ENCODE results near the gene ROPN1B. TPM values are rescaled to one million over a fixed set of nuclear protein-coding genes. Genes with fewer than 3 reads are reported as not detected.

ROPN1B gene
- total and polyA plus RNA-seq, 11 donors = 1.1 to 8.1 (median 2.0) TPM

DNA sequence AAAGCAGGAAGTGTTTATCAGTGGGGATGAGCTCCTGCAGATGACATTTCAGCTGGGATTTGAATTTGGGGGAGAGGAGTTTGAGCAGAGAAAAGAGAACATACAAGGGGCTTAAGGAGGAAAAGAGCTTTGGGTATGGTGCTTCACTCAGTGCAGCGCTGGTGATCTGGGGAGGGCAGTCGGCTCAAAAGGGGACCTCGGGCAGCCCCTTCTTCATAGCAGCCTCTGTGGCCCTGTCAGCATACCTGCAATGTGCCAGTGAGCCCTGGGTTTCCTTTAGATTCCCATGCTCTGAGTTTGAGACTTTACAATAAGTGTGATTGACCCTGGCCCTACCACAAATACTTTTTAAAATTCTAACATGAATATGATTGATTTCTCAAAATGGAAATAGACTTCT, 40.2 kb downstream of the ROPN1B start:
- Histone ChIP-seq H3K27me3 (no peaks in the 10 kb centered on the region), H3K27ac (no peak overlapping the region), H3K9me3 (no peaks in the 10 kb centered on the region), H3K4me3 (no peak overlapping the region), H3K4me1 (peaks cover 0 to 17% (median 0%) of the 10 kb centered on the region in 12 donors), H3K36me3 (peaks cover 0 to 78% (median 46%) of the 10 kb centered on the region in 9 donors)
- ATAC-seq (no peak), DNase-seq (no peak)
- WGBS, 4 donors = 89 to 96% (median 92%) methylated on average over 3 of the region's 3 CpGs
- intact Hi-C loops (cut with DNase I) = no loop called here
- TF ChIP-seq, protein P1, sequence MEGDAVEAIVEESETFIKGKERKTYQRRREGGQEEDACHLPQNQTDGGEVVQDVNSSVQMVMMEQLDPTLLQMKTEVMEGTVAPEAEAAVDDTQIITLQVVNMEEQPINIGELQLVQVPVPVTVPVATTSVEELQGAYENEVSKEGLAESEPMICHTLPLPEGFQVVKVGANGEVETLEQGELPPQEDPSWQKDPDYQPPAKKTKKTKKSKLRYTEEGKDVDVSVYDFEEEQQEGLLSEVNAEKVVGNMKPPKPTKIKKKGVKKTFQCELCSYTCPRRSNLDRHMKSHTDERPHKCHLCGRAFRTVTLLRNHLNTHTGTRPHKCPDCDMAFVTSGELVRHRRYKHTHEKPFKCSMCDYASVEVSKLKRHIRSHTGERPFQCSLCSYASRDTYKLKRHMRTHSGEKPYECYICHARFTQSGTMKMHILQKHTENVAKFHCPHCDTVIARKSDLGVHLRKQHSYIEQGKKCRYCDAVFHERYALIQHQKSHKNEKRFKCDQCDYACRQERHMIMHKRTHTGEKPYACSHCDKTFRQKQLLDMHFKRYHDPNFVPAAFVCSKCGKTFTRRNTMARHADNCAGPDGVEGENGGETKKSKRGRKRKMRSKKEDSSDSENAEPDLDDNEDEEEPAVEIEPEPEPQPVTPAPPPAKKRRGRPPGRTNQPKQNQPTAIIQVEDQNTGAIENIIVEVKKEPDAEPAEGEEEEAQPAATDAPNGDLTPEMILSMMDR (IDR thresholded peaks at IDR 0.05) = no peak
- TF ChIP-seq POLR2A (IDR thresholded peaks at IDR 0.05) = no peak

DNA sequence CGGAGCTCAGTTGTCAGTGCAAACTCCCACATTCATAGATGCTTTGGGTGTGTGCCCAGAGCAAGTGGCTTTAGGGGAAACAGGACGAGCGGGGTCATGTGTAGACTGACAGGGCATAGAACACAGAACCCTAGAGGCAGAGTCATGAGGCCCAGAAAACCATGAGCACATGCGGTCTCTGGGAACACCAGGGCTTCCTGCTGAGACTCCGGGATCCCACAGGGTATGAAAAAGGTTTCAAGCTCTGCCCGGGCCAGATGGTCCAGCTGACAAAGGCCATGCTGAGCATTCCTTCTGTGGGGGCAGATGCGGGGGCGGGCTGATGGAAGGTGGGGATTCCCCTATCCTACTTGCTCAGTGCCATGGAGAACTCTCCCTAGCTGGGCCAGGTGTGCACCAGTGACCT, 44.8 kb downstream of the ROPN1B start:
- Histone ChIP-seq H3K27me3 (no peaks in the 10 kb centered on the region), H3K36me3 (peaks cover 0 to 64% (median 32%) of the 10 kb centered on the region in 9 donors), H3K9me3 (no peaks in the 10 kb centered on the region), H3K27ac (no peak overlapping the region), H3K4me1 (peaks cover 0 to 4% (median 0%) of the 10 kb centered on the region in 12 donors), H3K4me3 (no peak overlapping the region)
- intact Hi-C loops (cut with DNase I) = no loop called here
- TF ChIP-seq, protein P1 (IDR thresholded peaks at IDR 0.05) = no peak
- TF ChIP-seq POLR2A (IDR thresholded peaks at IDR 0.05) = no peak
- no peak for DNase-seq
- WGBS, 4 donors = 81 to 92% (median 90%) methylated on average over 7 to 8 of the region's 8 CpGs
- no peak for ATAC-seq

DNA sequence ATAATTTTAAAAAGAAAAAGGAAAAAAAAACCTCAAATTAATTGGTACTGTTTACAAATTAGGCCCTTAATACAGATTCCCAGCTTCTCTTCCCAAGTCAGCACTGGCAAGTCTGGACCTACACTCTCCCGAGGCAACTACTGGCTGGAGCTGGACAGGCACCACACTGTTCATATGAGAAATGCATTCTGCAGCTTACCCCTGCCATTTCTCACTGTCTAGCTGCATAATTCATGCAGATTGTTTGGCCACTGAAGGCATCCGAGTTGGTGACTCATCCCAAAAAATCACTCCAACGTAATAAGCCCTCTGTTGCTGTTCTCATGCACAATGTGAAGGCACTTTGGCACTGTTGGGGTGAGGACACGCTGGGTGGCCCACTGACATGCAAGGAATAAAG, 45.3 kb downstream of the ROPN1B start:
- peaks cover 0 to 4% (median 0%) of the 10 kb centered on the region in 12 donors for H3K4me1 ChIP-seq
- ATAC-seq = no peak
- intact Hi-C loops (cut with DNase I) = no loop called here
- no peak overlapping the region for H3K27ac ChIP-seq
- WGBS, 4 donors = 77 to 86% (median 84%) methylated on average over 4 of the region's 4 CpGs
- TF ChIP-seq, protein P1 (IDR thresholded peaks at IDR 0.05) = no peak
- no peak for TF ChIP-seq POLR2A (IDR thresholded peaks at IDR 0.05)
- peaks cover 0 to 61% (median 32%) of the 10 kb centered on the region in 9 donors for H3K36me3 ChIP-seq
- H3K9me3 ChIP-seq = no peaks in the 10 kb centered on the region
- no peaks in the 10 kb centered on the region for H3K27me3 ChIP-seq
- no peak for DNase-seq
- H3K4me3 ChIP-seq = no peak overlapping the region

DNA sequence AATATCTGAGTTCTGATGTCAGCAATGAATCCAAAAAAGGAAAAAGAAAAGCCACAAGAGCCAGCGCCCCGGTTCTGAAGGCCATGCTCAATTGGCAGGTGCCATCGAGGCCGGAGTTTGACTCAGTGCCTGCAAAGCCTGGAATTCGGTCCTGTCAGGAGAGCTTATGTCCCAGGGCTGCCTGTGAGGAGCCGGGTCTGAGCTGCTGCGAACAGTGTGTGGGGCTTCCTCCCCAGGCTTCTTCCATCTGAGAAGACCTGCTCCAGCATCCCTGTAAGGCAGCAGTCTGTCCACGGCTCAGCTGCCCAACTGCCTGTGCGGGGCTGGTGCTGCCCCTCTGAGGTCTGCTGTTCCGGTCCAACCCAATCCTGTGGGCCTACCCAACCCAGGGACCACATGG, 46.1 kb downstream of the ROPN1B start:
- peaks cover 0 to 61% (median 27%) of the 10 kb centered on the region in 9 donors for H3K36me3 ChIP-seq

More for the DNA sequence above, 46.1 kb downstream of the ROPN1B start:
- TF ChIP-seq, protein P1 (IDR thresholded peaks at IDR 0.05) = no peak
- no peak for TF ChIP-seq POLR2A (IDR thresholded peaks at IDR 0.05)
- H3K27me3 ChIP-seq = no peaks in the 10 kb centered on the region
- H3K27ac ChIP-seq = no peak overlapping the region
- no peak overlapping the region for H3K4me3 ChIP-seq
- WGBS, 4 donors = 94 to 96% (median 95%) methylated on average over 8 to 10 of the region's 10 CpGs
- intact Hi-C loops (cut with DNase I) = no loop called here
- no peak for ATAC-seq
- DNase-seq = no peak
- H3K9me3 ChIP-seq = no peaks in the 10 kb centered on the region
- peaks cover 0 to 4% (median 0%) of the 10 kb centered on the region in 12 donors for H3K4me1 ChIP-seq
